Tibial artery (tissue), 4 donors: Measurements from ENCODE around the gene HOXC10.

Experiments
- DNase-seq, 2 donors: peaks; one replicate each; pipeline ENCODE4 v3.0.0-alpha.2; 2019
- H3K27ac ChIP-seq, 2 donors: fragments of 200-600 bp; sonication (generic) in 1 of 2; 1 replicate in 1 of 2; 2 replicates in 1 of 2; pipeline ENCODE4 v1.5.1; 2018 to 2019; ENCODE audit warnings: mild to moderate bottlenecking in 1 of 2
- H3K27me3 ChIP-seq, 2 donors: fragments of 200-600 bp; sonication (generic) in 1 of 2; one replicate each; pipeline versions ENCODE4 v1.5.1 to v1.6.0; 2016 to 2019
- H3K36me3 ChIP-seq, 3 donors: fragments of 200-600 bp; sonication (generic) in 2 of 3; one replicate each; pipeline ENCODE4 v1.5.1; 2016 to 2019; ENCODE audit warnings: mild to moderate bottlenecking in 2 of 3
- H3K4me1 ChIP-seq, 4 donors: fragments of 200-600 bp; sonication (generic) in 2 of 4; 1 replicate in 3 of 4; 2 replicates in 1 of 4; pipeline ENCODE4 v1.5.1; 2016 to 2019
- H3K4me3 ChIP-seq, 2 donors: fragments of 200-600 bp; sonication (generic) in 1 of 2; 1 replicate in 1 of 2; 2 replicates in 1 of 2; pipeline ENCODE4 v1.5.1; 2018 to 2019; ENCODE audit warnings: mild to moderate bottlenecking in 2 of 2
- H3K9me3 ChIP-seq, 3 donors: fragments of 200-600 bp; sonication (generic) in 1 of 3; one replicate each; pipeline ENCODE4 v1.5.1; 2016 to 2019
- CTCF ChIP-seq, 2 experiments: fragments of 200-600 bp in 1 of 2; fragments of 450-650 bp in 1 of 2; IDR thresholded peaks; one replicate each; pipeline ENCODE4 v1.5.1; 2017 to 2019; ENCODE audit warnings: antibody characterized with exemption in 2 of 2, mild to moderate bottlenecking in 1 of 2, moderate library complexity in 1 of 2
- intact Hi-C: fragments of 100-400 bp; cut with DNase I; formaldehyde crosslinking; loops from one replicate; pipeline ENCODE4 v1.15.0; 2023; ENCODE audit warnings: low total_unique reads

HOXC10 gene

DNA sequence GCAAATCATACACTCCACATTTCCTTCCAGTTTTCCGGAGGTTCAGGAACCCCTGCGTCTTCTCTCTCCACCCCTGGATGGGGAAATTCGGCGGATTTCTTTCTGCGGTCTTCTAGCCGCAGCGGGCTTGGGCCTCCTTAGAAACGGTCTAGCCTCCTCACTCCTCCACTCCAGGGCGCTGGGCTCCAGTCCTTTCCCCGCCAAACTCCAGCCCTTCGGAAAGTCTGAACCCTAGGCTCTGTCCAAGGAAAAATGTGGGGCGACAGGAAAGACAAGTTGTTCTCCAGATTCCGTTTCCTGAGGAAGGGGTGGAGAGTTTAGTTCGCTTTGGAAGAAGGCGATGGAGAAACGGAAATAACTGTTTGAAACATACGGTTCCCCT is 1.4 kb upstream of the HOXC10 start:
- intact Hi-C loops, result loop anchor here (5.0 kb wide), 1 partner anchor 219 kb away; no protein-coding TSS in a partner anchor
- DNase-seq, result no peak
- no peak for TF ChIP-seq CTCF (IDR thresholded peaks at IDR 0.05)
- Histone ChIP-seq H3K27me3 (no peaks in the 10 kb centered on the region), H3K27ac (peak overlapping the region; percentile 93 to 98), H3K4me3 (peak overlapping the region; percentile 64 to 84), H3K9me3 (no peaks in the 10 kb centered on the region), H3K4me1 (peaks cover 0 to 52% (median 30%) of the 10 kb centered on the region in 4 donors), H3K36me3 (no peaks in the 10 kb centered on the region)

DNA sequence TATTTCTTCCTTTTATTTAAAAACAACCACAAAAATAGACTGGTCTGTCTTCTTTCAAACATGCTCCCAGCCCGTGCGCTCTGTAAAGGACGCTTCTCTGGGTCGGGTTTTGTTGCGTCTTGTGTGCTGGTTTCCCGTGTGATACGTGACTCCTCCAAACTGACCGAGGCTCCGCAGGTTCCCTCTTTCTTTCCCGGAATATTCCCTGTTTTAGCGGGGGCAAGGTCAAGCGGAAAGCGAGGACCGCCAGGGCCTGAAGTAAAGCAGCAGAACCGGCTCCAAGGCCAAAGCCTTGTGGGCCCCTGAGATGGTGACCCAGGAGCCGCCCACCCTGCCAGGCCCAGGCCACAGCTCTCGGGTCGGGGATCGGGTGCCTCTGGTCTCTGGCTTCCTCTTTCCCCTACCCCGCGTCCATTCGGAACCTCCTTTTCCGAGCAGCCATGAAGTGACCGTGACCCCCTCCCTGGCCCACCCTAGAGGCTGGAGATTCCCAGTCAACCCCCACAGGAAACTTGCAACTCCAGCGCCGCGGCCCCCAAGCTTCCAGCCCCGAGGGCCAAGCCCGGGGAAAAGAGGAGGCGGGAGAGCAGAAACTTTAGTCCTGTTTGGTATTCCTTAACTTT is 885 bp upstream of the HOXC10 start:
- no peaks in the 10 kb centered on the region for H3K36me3 ChIP-seq
- H3K9me3 ChIP-seq, result no peaks in the 10 kb centered on the region
- H3K4me3 ChIP-seq, result peak overlapping the region; percentile 64 to 84
- peak overlapping the region; percentile 93 to 98 for H3K27ac ChIP-seq
- intact Hi-C loops, result loop anchor here (5.0 kb wide), 1 partner anchor 218 kb away; no protein-coding TSS in a partner anchor
- no peaks in the 10 kb centered on the region for H3K27me3 ChIP-seq
- no peak for TF ChIP-seq CTCF (IDR thresholded peaks at IDR 0.05)
- no peak for DNase-seq
- H3K4me1 ChIP-seq, result peaks cover 4 to 53% (median 31%) of the 10 kb centered on the region in 4 donors

GRCh38 chr12:53985692-53985993 is 697 bp downstream of the HOXC10 start:
- H3K27ac ChIP-seq, result peak overlapping the region; percentile 93 to 98
- H3K4me3 ChIP-seq, result peak overlapping the region; percentile 64 to 84
- H3K9me3 ChIP-seq, result no peaks in the 10 kb centered on the region
- DNase-seq, result no peak
- no peak for TF ChIP-seq CTCF (IDR thresholded peaks at IDR 0.05)
- intact Hi-C loops, result no loop called here
- H3K36me3 ChIP-seq, result no peaks in the 10 kb centered on the region
- H3K27me3 ChIP-seq, result no peaks in the 10 kb centered on the region
- peaks cover 4 to 55% (median 33%) of the 10 kb centered on the region in 4 donors for H3K4me1 ChIP-seq

GRCh38 chr12:53985994-53986685 is 1.2 kb downstream of the HOXC10 start:
- Histone ChIP-seq H3K36me3 (no peaks in the 10 kb centered on the region), H3K27me3 (no peaks in the 10 kb centered on the region), H3K4me1 (peaks cover 4 to 57% (median 34%) of the 10 kb centered on the region in 4 donors), H3K4me3 (peak overlapping the region; percentile 64 to 84), H3K27ac (peak overlapping the region; percentile 93 to 98), H3K9me3 (no peaks in the 10 kb centered on the region)
- intact Hi-C loops, result no loop called here
- no peak for DNase-seq
- peak in 1 of 2 experiments; percentile 35 for TF ChIP-seq CTCF (IDR thresholded peaks at IDR 0.05)

DNA sequence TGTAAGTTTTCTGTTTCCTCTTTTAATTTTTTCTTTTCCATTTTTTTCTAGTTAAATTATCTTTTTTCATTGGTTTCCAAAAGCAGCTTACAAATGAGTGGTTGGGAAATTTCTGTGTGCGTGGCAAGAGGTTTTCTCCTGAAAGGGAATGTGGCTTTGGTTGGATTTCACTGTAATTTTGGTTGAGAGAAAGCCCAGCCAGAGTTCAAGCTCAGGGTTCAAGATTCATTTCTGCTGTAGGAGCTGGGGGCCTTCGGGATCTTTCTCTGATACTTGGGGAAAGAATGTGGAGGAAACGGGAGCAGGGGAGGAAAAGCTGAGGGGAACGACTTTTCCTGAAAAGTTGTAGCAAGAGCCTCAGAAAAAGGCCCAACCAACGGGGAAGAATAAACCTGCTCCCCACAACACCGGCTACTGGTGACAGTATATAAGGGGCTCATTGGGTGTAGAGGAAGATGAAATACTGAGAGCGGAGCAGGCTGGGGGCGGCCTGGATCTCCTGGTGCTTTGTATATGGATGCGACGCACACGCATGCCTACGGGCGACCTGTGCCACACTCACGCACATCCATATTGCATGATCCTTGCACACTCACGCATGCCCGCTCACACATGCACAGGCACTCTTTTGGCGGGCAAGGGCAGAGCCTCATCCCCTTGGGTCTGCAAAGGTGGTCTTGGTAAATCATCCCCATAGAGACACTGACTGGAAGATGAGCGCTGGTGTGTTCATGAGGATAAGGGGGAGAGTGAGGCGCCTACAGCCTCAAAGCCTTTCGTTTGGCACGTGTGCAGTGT is 1.9 kb downstream of the HOXC10 start:
- no peak for DNase-seq
- Histone ChIP-seq H3K9me3 (no peaks in the 10 kb centered on the region), H3K27me3 (no peaks in the 10 kb centered on the region), H3K4me1 (peaks cover 4 to 64% (median 39%) of the 10 kb centered on the region in 4 donors), H3K4me3 (peak overlapping the region; percentile 64 to 84), H3K36me3 (no peaks in the 10 kb centered on the region), H3K27ac (peak overlapping the region; percentile 93 to 98)
- intact Hi-C loops, result no loop called here
- no peak for TF ChIP-seq CTCF (IDR thresholded peaks at IDR 0.05)
